LoVo (cell line): ENCODE data around the gene THBS2.
"Not testable (repeated sequence)": the region's sequence is repeated elsewhere in the genome, so short reads cannot be mapped to it uniquely, and the experiment has no call there.

Experiments
- DNase-seq: peaks from one replicate; pipeline ENCODE4 v3.0.0-alpha.2; 2016; ENCODE audit warnings: low spot score

Gene THBS2

GRCh38 chr6:169271877-169272216 lies 18.2 kb upstream of the THBS2 start:
- DNase-seq = no peak

- DNase-seq = no peak
Measured at GRCh38 chr6:169271158-169271876, 17.7 kb upstream of the THBS2 start.

- DNase-seq = not testable (repeated sequence)
Measured at GRCh38 chr6:169270077-169270380, 16.4 kb upstream of the THBS2 start.

- no peak for DNase-seq
Measured at GRCh38 chr6:169269180-169270076, 15.8 kb upstream of the THBS2 start.

- no peak for DNase-seq
Measured at GRCh38 chr6:169268276-169268675, 14.6 kb upstream of the THBS2 start.

- no peak for DNase-seq
Measured at GRCh38 chr6:169266746-169267591, 13.3 kb upstream of the THBS2 start.

GRCh38 chr6:169266261-169266660 lies 12.6 kb upstream of the THBS2 start:
- no peak for DNase-seq

- no peak for DNase-seq
Measured at GRCh38 chr6:169265486-169266131, 12.0 kb upstream of the THBS2 start.

- no peak for DNase-seq
Measured at GRCh38 chr6:169263836-169264608, 10.4 kb upstream of the THBS2 start.

GRCh38 chr6:169263374-169263773 lies 9.7 kb upstream of the THBS2 start:
- DNase-seq = no peak

GRCh38 chr6:169262602-169263001 lies 9.0 kb upstream of the THBS2 start:
- DNase-seq = not testable (repeated sequence)

GRCh38 chr6:169256518-169256917 lies 2.9 kb upstream of the THBS2 start:
- DNase-seq = no peak

- no peak for DNase-seq
Measured at GRCh38 chr6:169256061-169256460, 2.4 kb upstream of the THBS2 start.

- DNase-seq = no peak
Measured at GRCh38 chr6:169255643-169256042, 2.0 kb upstream of the THBS2 start.

GRCh38 chr6:169254456-169255316 lies 1.0 kb upstream of the THBS2 start:
- no peak for DNase-seq

GRCh38 chr6:169252505-169253189 lies 999 bp downstream of the THBS2 start:
- DNase-seq = no peak

- no peak for DNase-seq
Measured at GRCh38 chr6:169251822-169252504, 1.7 kb downstream of the THBS2 start.

GRCh38 chr6:169251371-169251802 lies 2.3 kb downstream of the THBS2 start:
- DNase-seq = no peak

- no peak for DNase-seq
Measured at GRCh38 chr6:169250660-169251059, 3.0 kb downstream of the THBS2 start.
